ENCODE results near the gene CCDC185. TPM values are rescaled to one million over a fixed set of nuclear protein-coding genes. Genes with fewer than 3 reads are reported as not detected.

CCDC185 gene
- total RNA-seq, 3 donors from 2014 or later (not counting 1 experiment from before 2014, with no cell fraction given): not detected

- intact Hi-C loops (cut with micrococcal nuclease): no loop called here
- peaks cover 27% of the 10 kb centered on the region for H3K27me3 ChIP-seq (ENCODE audit: control insufficient read depth, insufficient read depth, low read length)
- peaks cover 0 to 6% of the 10 kb centered on the region in 2 donors for H3K4me1 Mint-ChIP-seq
- peak in 1 of 2 donors; percentile 87 for DNase-seq
- peaks cover 19% of the 10 kb centered on the region for H3K4me1 ChIP-seq (ENCODE audit: control insufficient read depth, insufficient read depth, low read length)
- ATAC-seq: peak; percentile 75 to 85 (median 83)
- peak within 1 kb of the TSS; percentile 44 for H3K4me3 ChIP-seq (ENCODE audit: low read length)
- WGBS (ENCODE audit: insufficient coverage): under 1% methylated on average over 107 of the region's 111 CpGs
- H3K27ac Mint-ChIP-seq: no peak within 1 kb of the TSS
- H3K36me3 Mint-ChIP-seq: no peaks in the 10 kb centered on the region
- no peaks in the 10 kb centered on the region for H3K36me3 ChIP-seq (ENCODE audit: control insufficient read depth, insufficient read depth, low read length)
- no peak for TF ChIP-seq CTCF (IDR thresholded peaks at IDR 0.05)
- H3K27me3 Mint-ChIP-seq (ENCODE audit: low read depth in 2 of 2): peaks cover 42 to 51% of the 10 kb centered on the region in 2 donors
- H3K27ac ChIP-seq (ENCODE audit: low read length): no peak within 1 kb of the TSS
- peak within 1 kb of the TSS; percentile 81 for H3K4me3 Mint-ChIP-seq
- no peaks in the 10 kb centered on the region for H3K9me3 Mint-ChIP-seq
- no peaks in the 10 kb centered on the region for H3K9me3 ChIP-seq (ENCODE audit: control insufficient read depth, insufficient read depth, low read length)
Observed at GRCh38 chr1:223363856-223364684, 29.1 kb upstream of the CCDC185 start, which contains the start of gene SUSD4. Gene SUSD4 (minus strand): TSS chr1:223364176. CDS start chr1:223363425, 751 bp downstream.

- Mint-ChIP-seq H3K4me3 (peak overlapping the region; percentile 81), H3K27me3 (ENCODE audit: low read depth in 2 of 2) (peaks cover 38 to 43% of the 10 kb centered on the region in 2 donors), H3K4me1 (peaks cover 0 to 6% of the 10 kb centered on the region in 2 donors), H3K9me3 (no peaks in the 10 kb centered on the region), H3K27ac (no peak overlapping the region), H3K36me3 (no peaks in the 10 kb centered on the region)
- no peak for TF ChIP-seq CTCF (IDR thresholded peaks at IDR 0.05)
- DNase-seq (peak in 1 of 2 donors; percentile 41), ATAC-seq (peak in 2 of 3 donors; percentile 16 to 23)
- 4% methylated on average over 54 of the region's 55 CpGs for WGBS (ENCODE audit: insufficient coverage)
- Histone ChIP-seq H3K4me3 (ENCODE audit: low read length) (peak overlapping the region; percentile 19), H3K4me1 (ENCODE audit: control insufficient read depth, insufficient read depth, low read length) (peaks cover 19% of the 10 kb centered on the region), H3K27ac (ENCODE audit: low read length) (no peak overlapping the region), H3K9me3 (ENCODE audit: control insufficient read depth, insufficient read depth, low read length) (no peaks in the 10 kb centered on the region), H3K27me3 (ENCODE audit: control insufficient read depth, insufficient read depth, low read length) (peaks cover 27% of the 10 kb centered on the region), H3K36me3 (ENCODE audit: control insufficient read depth, insufficient read depth, low read length) (no peaks in the 10 kb centered on the region)
- intact Hi-C loops (cut with micrococcal nuclease): no loop called here
Observed at GRCh38 chr1:223364685-223365382, 28.4 kb upstream of the CCDC185 start.

GRCh38 chr1:223374064-223374610, 19.1 kb upstream of the CCDC185 start:
- Mint-ChIP-seq H3K4me1 (no peaks in the 10 kb centered on the region), H3K36me3 (no peaks in the 10 kb centered on the region), H3K9me3 (peaks cover 0 to 3% of the 10 kb centered on the region in 2 donors), H3K27ac (no peak overlapping the region), H3K27me3 (ENCODE audit: low read depth in 2 of 2) (peaks cover 19 to 20% of the 10 kb centered on the region in 2 donors), H3K4me3 (no peak overlapping the region)
- DNase-seq (no peak), ATAC-seq (no peak)
- 84% methylated on average over 3 of the region's 4 CpGs for WGBS (ENCODE audit: insufficient coverage)
- Histone ChIP-seq H3K36me3 (ENCODE audit: control insufficient read depth, insufficient read depth, low read length) (no peaks in the 10 kb centered on the region), H3K9me3 (ENCODE audit: control insufficient read depth, insufficient read depth, low read length) (no peaks in the 10 kb centered on the region), H3K4me1 (ENCODE audit: control insufficient read depth, insufficient read depth, low read length) (no peaks in the 10 kb centered on the region), H3K27ac (ENCODE audit: low read length) (no peak overlapping the region), H3K4me3 (ENCODE audit: low read length) (no peak overlapping the region), H3K27me3 (ENCODE audit: control insufficient read depth, insufficient read depth, low read length) (peaks cover 3% of the 10 kb centered on the region)
- no peak for TF ChIP-seq CTCF (IDR thresholded peaks at IDR 0.05)
- intact Hi-C loops (cut with micrococcal nuclease): no loop called here

Data from natural killer cell (primary cell).